Mesothelial cell of epicardium (in vitro differentiated cells): ENCODE measurements around the gene LNX2. TPM values are rescaled to one million over a fixed set of nuclear protein-coding genes. Genes with fewer than 3 reads are reported as not detected.

Experiments used
- DNase-seq, 2 experiments: peaks; one replicate each; pipeline ENCODE4 v3.0.0; 2021; ENCODE audit warnings: low spot score in 2 of 2; ENCODE audit not compliant: unreplicated experiment in 2 of 2
- H3K27ac Mint-ChIP-seq: 2 replicates; pipeline ENCODE4 v1.8.0; 2021; ENCODE audit warnings: mixed read lengths
- H3K27me3 Mint-ChIP-seq: 2 replicates; pipeline ENCODE4 v1.8.0; 2021; ENCODE audit warnings: low read depth, mixed read lengths
- H3K36me3 Mint-ChIP-seq: 2 replicates; pipeline ENCODE4 v1.8.0; 2021; ENCODE audit warnings: mixed read lengths
- H3K4me1 Mint-ChIP-seq: 2 replicates; pipeline ENCODE4 v1.8.0; 2021; ENCODE audit warnings: mixed read lengths
- H3K4me3 Mint-ChIP-seq: 2 replicates; pipeline ENCODE4 v1.8.0; 2021; ENCODE audit warnings: mild to moderate bottlenecking, moderate library complexity, mixed read lengths
- H3K9me3 Mint-ChIP-seq: 2 replicates; pipeline ENCODE4 v1.8.0; 2021; ENCODE audit warnings: mixed read lengths
- CTCF ChIP-seq: fragments of 200-600 bp; sonication (generic); IDR thresholded peaks from one replicate; pipeline ENCODE4 v1.5.0; 2021; ENCODE audit warnings: antibody characterized with exemption; ENCODE audit not compliant: unreplicated experiment
- total RNA-seq: library from RNA; stranded (reverse); gene quantifications from 3 replicates; pipeline ENCODE4 v1.2.1, GENCODE V29; 2021

LNX2 gene
- total RNA-seq, 1 donor from 2014 or later: 13.6 TPM

DNA sequence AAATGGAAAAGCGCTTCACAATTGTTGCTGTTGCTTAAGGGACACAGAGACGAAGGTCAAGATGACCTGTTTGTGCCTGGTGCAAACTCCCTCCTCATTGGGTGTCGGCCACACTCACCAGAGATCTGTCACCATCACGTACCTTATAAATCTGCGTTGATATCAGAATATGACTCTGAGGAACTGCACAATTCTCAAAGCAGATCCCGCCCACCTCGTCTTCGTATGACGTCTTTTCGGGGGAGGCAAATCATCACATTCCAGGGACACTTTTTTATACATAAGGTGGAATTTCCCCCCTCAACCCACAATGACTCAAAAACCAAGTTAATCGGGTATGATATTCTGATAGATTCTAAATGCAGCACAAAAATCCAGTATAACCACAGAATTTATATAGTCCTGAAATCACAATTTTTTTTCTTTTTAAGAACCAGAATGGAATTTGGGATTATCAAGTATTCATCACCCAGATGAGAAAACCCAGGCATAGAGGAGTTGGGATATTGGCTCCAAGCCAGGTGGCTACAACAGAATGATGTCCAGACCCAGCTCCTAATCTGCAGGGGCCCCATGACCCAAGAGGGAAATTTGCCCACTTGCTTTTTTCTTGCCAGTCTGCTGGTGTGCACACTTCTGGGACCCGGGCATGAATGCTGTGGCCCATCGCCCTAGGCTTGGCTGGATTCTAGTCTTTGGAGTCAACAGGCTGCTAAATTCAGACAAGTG is 119.4 kb downstream of the LNX2 start:
- Mint-ChIP-seq H3K36me3 (no peaks in the 10 kb centered on the region), H3K9me3 (no peaks in the 10 kb centered on the region), H3K4me3 (no peak overlapping the region), H3K27me3 (peaks cover 61% of the 10 kb centered on the region), H3K4me1 (peaks cover 21% of the 10 kb centered on the region), H3K27ac (no peak overlapping the region)
- TF ChIP-seq CTCF: no peak
- DNase-seq: no peak

DNA sequence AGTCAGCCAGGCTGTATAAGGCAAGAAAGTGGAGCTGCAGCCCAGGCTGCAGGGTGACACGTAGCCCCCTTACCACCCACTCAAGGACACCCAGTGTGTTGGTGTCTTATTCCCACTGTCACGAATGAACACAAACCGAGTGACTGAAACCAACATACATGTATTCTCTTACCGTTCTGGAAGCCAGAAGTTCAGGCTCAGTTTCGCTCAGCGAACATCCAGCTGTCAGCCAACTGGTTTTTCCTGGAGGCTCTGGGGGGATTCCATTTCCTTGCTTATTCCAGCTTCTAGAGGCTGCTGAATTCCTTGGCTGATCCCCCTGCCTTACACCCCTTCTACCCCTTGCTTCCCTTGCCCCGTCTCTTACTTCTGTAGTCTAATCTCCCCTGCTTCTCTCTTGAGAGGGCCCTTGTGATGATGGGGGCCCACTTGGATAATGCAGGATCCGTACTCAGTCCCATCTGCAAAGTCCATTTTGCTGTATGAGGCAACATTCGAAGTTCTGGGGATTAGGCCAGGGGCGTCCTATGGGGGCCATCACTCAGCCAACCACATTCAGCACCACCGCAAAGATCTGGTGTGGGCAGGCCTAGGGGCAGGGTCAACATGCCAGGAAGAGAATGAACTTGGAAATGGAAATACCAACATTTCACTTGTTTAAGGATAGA is 122.6 kb downstream of the LNX2 start:
- Mint-ChIP-seq H3K9me3 (no peaks in the 10 kb centered on the region), H3K27ac (no peak overlapping the region), H3K36me3 (no peaks in the 10 kb centered on the region), H3K4me3 (no peak overlapping the region), H3K4me1 (peaks cover 7% of the 10 kb centered on the region), H3K27me3 (peaks cover 66% of the 10 kb centered on the region)
- DNase-seq: no peak
- TF ChIP-seq CTCF: no peak

- Mint-ChIP-seq H3K9me3 (no peaks in the 10 kb centered on the region), H3K27me3 (peaks cover 62% of the 10 kb centered on the region), H3K4me3 (no peak overlapping the region), H3K27ac (no peak overlapping the region), H3K4me1 (peaks cover 7% of the 10 kb centered on the region), H3K36me3 (no peaks in the 10 kb centered on the region)
- DNase-seq: no peak
- TF ChIP-seq CTCF: no peak
Measured at GRCh38 chr13:27496536-27497273, 123.6 kb downstream of the LNX2 start.

DNA sequence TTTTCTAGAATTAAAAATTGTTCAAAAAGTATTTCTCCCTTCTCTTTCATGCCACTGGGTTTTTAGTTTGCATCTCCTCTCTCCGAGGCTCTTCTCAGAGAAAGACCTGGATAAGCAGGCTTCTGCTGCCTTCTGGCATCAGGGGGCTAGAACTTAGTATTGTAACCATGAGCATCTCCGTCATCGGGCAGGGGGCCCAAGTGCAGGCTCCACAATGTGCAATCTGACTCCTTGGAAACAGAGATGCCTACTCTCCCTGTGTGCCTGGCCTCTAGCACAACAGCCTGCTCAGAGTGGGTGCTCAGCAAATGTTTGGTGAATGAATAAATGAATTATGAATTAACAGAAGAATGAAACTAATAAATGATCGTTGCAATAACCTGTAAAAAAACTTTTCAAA is 124.3 kb downstream of the LNX2 start:
- no peak for DNase-seq
- H3K4me1 Mint-ChIP-seq: peaks cover 7% of the 10 kb centered on the region
- H3K27me3 Mint-ChIP-seq: peaks cover 59% of the 10 kb centered on the region
- no peak overlapping the region for H3K27ac Mint-ChIP-seq
- H3K36me3 Mint-ChIP-seq: no peaks in the 10 kb centered on the region
- no peaks in the 10 kb centered on the region for H3K9me3 Mint-ChIP-seq
- TF ChIP-seq CTCF: no peak
- no peak overlapping the region for H3K4me3 Mint-ChIP-seq

Other genes with a start within 250 kb of the LNX2 start
- gene GTF3A, start 195.9 kb downstream of the LNX2 start, total RNA-seq: 47.5 to 53.7 TPM (median 48.6 TPM) in 3 replicates
- gene MTIF3, start 170.0 kb downstream of the LNX2 start, total RNA-seq: 39.1 to 41.1 TPM (median 40.4 TPM) in 3 replicates
- 119 to 120 TPM (median 120 TPM) in 3 replicates for gene POLR1D, start 1.4 kb upstream of the LNX2 start, total RNA-seq
- gene GSX1, start 172.0 kb upstream of the LNX2 start, total RNA-seq: not detected in 3 replicates